Hypothalamus (tissue), 51 donors: ENCODE measurements around the gene ARL4C.

ENCODE experiments used
- DNase-seq, 51 donors: peaks; one replicate each; lab custom pipeline; 2025; lab: John Stamatoyannopoulos, UW

Gene ARL4C

DNA sequence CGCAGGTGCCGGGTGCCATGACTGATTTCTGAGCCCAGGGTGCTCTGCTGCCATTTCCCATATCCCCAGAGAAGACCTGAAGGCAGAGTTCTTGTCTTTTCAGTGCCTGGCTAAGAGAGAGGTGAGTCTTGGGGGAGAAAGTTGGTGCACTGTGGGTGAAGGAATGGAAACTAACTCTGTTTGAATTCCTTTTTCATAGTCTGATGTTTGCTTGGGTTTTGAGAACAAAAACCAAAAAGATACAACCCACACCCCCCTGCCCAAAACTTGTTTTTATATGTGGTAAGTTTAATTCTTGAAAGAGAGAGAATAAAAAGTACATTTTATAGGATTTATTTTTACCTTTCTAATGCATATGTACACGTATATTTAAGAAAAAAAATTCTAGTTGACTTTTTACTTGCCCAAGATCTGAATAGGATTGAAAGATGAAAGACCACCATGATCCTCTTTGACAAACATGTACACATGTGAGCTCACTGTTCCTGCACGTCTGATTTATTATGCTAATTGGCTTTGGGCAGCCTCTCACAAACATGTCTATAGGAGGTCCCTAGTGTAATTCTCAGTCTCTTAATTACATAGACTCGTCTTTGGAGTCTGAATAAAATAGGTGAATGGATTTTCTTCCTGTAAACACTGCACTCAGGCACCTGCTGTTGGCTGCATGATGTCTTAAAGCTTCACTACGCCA, 46.3 kb downstream of the ARL4C start:
- no peak for DNase-seq

DNA sequence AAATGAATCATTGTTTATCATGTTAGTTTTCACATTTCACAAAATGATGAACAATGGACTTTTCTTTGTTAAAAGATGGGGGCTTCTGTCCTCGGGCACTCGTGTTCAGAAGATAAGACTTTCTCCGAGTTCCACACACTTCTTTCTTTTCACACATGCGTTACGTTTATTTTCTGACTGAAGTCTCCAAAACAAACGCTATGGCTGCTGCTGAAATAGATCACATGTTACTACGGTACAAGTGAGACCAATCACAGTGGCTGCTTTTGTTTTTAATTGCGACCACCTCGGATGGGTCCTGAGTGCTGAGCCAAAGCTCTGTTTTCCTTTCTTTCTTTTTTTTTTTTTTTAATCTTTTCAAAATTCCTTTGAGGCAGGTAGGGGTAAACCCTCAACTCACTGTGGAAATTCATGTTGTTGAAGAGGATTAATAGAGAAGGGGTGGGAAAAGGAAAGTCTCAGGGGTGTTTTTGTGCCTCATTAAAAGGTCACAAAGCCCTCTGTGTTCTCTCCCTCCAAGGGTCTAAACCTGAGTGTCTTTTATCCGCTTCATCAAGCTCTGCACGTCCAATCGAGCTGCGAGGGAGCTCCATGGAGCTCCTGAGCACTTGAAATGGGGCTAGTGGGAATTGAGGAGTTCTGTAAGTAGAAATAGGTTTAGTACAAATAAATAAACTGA, 48.2 kb downstream of the ARL4C start:
- no peak for DNase-seq

DNA sequence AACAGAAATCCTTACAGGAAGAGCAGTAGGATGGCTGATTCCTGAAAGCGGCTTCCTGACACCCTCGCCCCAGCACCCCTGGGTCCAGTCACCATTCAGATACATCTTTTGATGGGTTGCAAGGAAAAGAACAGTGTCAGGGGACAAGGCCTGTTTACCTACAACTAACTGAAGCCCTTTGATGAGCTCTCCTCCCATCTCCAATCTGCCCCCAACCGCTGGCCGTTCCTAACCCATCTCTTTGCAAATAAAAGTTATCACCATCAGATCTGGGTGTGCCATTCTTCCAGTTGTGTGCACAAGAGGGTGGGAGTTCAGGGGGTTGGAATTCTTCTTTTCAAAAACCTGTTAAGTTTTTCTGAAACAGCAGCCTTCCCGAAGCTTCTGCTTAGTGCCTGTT, 48.9 kb downstream of the ARL4C start:
- DNase-seq, result no peak

DNA sequence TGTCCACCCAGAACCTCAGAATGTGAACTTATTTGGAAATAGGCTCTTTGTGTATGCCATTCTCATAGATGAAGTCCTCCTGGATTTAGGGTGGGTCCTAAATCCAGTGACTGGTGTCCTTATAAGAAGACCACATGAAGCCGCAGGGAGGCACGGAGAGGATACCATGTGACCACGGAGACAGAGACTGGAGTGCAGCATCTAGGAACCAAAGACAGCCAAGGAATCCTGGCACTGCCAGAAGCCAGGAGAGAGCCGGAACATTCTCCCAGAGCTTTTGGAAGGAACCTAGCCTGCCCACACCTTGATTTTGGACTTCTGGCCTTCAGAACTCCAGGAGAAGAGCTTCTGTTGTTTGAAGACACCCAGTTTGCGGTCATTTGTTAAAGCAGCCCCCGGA, 49.7 kb downstream of the ARL4C start:
- DNase-seq, result no peak

DNA sequence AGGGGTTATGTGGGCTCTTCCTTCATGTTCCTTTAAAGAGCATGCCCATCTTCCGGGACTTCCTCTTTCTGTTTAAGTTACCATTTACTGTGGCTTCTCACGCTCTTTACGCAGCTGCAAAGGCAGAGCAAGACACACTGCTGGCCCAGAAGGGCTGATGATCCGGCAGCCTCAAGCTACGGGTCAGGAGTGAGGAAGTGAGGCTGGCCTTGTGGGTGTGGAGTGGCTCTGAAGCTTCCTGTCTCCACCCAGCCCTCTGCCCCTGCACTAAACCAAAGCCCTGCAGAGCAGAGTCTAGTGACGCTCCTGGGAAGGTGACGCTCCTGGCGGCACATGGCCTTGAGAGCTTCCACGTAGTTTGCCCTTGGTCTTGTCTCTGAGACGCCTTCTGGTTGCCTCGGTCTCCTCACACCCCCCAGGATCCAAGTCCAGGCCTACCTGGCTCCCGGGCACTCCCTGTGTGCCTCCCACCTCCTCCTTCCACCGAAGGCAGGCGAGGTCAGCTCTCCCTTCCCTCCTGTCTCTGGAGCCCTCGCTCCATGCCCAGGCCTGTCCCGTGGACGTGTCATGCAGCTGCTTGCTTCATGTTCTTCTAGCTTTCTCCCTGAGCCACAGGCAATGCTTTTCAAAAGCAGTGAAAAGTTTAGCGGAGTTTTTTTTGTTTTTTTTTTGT, 50.3 kb downstream of the ARL4C start:
- peak in 17 of 51 donors; percentile 4 to 58 (median 16) for DNase-seq

DNA sequence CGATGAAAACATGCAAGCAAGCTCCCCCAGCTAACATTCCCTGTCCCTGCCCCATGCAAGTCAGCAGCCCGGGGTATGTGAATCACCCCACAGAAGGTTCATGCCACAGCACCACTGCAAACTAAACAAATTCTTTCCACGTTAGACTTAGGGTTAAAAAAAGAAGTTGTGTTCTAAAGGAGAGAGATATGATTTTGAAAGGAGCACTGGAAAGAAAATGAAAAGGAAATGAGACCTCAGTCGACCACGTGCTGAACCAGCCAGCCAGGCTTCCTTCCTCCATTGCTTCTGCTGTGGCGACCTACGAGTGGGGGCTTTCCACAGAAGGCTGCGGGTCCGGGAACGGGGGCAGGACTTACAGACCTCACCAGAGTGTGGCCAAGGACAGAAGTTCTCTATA, 52.0 kb downstream of the ARL4C start:
- peak in 1 of 51 donors; percentile 43 for DNase-seq

DNA sequence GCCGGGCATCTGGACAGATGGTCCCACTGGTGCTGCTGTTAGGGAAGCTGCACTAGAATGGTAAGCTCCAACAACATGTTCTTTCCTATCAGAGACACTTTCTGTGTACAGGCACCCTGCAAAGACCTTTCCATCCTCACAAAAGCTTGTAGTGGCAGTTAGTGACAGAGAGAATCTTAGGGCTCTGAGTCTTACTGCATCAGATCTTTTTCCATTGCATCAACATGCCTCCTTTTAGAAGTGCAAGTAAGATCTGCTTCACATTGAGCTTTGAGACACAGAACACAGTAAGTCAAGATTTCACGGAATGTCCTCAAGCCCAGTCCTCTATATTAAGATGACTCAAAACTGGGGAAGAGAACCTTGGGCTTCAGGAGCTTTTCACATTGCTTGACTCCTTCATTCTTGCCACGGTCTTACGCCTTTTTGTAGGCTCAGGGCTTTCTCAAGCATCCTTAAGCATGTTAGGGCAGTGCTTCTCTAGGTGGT, 52.6 kb downstream of the ARL4C start:
- no peak for DNase-seq
